Naive thymus-derived CD4-positive, alpha-beta T cell (primary cell): ENCODE measurements around the gene BET1L. TPM values are rescaled to one million over a fixed set of nuclear protein-coding genes. Genes with fewer than 3 reads are reported as not detected.
"Not testable (repeated sequence)": the region's sequence is repeated elsewhere in the genome, so short reads cannot be mapped to it uniquely, and the experiment has no call there.

Source experiments
- ATAC-seq: fragments of 150-1000 bp; cut with Tn5 transposase; 2 replicates; pipeline ENCODE4 v1.10.0; 2021; ENCODE audit warnings: mild to moderate bottlenecking, moderate library complexity
- CTCF ChIA-PET: fragments of 350-600 bp; sonication (Branson Sonifier 250); formaldehyde crosslinking; loops from one replicate; lab custom pipeline; 2021; ENCODE audit warnings: antibody characterized with exemption; lab: Charles Lee
- POLR2A ChIA-PET: fragments of 350-600 bp; sonication (Branson Sonifier 250); formaldehyde crosslinking; loops from one replicate; lab custom pipeline; 2021; ENCODE audit warnings: antibody characterized with exemption, inconsistent platforms; lab: Charles Lee
- DNase-seq, 9 donors: peaks; one replicate each; pipeline versions ENCODE4 v3.0.0 to v3.0.0-alpha.2; 2020 to 2022; ENCODE audit warnings: mixed read lengths in 1 of 9
- H3K27ac ChIP-seq: one replicate; pipeline ENCODE4 v1.7.0; 2013; ENCODE audit warnings: mild to moderate bottlenecking, low read depth, low read length, moderate library complexity
- H3K27me3 ChIP-seq, 2 donors: one replicate each; pipeline ENCODE4 v1.7.0; 2013; ENCODE audit warnings: low read length in 2 of 2, mild to moderate bottlenecking in 2 of 2, moderate library complexity in 2 of 2; ENCODE audit not compliant: control insufficient read depth in 2 of 2, insufficient read depth in 2 of 2
- H3K36me3 ChIP-seq, 3 experiments: 1 replicate in 2 of 3; 2 replicates in 1 of 3; pipeline ENCODE4 v1.7.0; 2013; ENCODE audit warnings: low read length in 3 of 3, mild to moderate bottlenecking in 3 of 3, moderate library complexity in 1 of 3; ENCODE audit not compliant: insufficient read depth in 3 of 3, control insufficient read depth in 2 of 3
- H3K4me1 ChIP-seq, 2 donors: one replicate each; pipeline ENCODE4 v1.7.0; 2013; ENCODE audit warnings: low read length in 2 of 2, mild to moderate bottlenecking in 2 of 2, moderate library complexity in 1 of 2; ENCODE audit not compliant: control insufficient read depth in 2 of 2, insufficient read depth in 2 of 2
- H3K4me3 ChIP-seq: 2 replicates; pipeline ENCODE4 v1.7.0; 2013; ENCODE audit warnings: mild to moderate bottlenecking, low read length
- H3K9me3 ChIP-seq, 3 experiments: 1 replicate in 2 of 3; 2 replicates in 1 of 3; pipeline ENCODE4 v1.7.0; 2013; ENCODE audit warnings: low read length in 3 of 3; ENCODE audit not compliant: control insufficient read depth in 2 of 3
- H3K27ac Mint-ChIP-seq, 9 donors: one replicate each; pipeline ENCODE4 v1.8.0; 2020 to 2022; ENCODE audit warnings: mixed read lengths in 9 of 9, mild to moderate bottlenecking in 8 of 9, moderate library complexity in 5 of 9, inconsistent platforms in 2 of 9
- H3K27me3 Mint-ChIP-seq, 5 donors: one replicate each; pipeline ENCODE4 v1.8.0; 2021 to 2022; ENCODE audit warnings: mixed read lengths in 5 of 5, mild to moderate bottlenecking in 1 of 5
- H3K36me3 Mint-ChIP-seq, 5 donors: one replicate each; pipeline ENCODE4 v1.8.0; 2020 to 2022; ENCODE audit warnings: mixed read lengths in 5 of 5, mild to moderate bottlenecking in 3 of 5, inconsistent platforms in 1 of 5
- H3K4me1 Mint-ChIP-seq, 7 donors: one replicate each; pipeline ENCODE4 v1.8.0; 2020 to 2022; ENCODE audit warnings: mixed read lengths in 7 of 7, mild to moderate bottlenecking in 3 of 7, inconsistent platforms in 1 of 7
- H3K4me3 Mint-ChIP-seq, 10 donors: one replicate each; pipeline ENCODE4 v1.8.0; 2020 to 2022; ENCODE audit warnings: mild to moderate bottlenecking in 10 of 10, mixed read lengths in 10 of 10, moderate library complexity in 6 of 10, inconsistent platforms in 2 of 10
- H3K9me3 Mint-ChIP-seq, 11 donors: one replicate each; pipeline ENCODE4 v1.8.0; 2020 to 2022; ENCODE audit warnings: mixed read lengths in 11 of 11, mild to moderate bottlenecking in 4 of 11, inconsistent platforms in 1 of 11, moderate library complexity in 1 of 11
- intact Hi-C, 2 donors: fragments of 100-400 bp; cut with micrococcal nuclease; formaldehyde crosslinking; loops; one replicate each; pipeline ENCODE4 v1.15.1; 2023
- polyA plus RNA-seq, 2 donors: library from polyadenylated mRNA; unstranded; fragments of 300-500 nt; fragmentation: Illumina TruSeq; gene quantifications; one replicate each; pipeline ENCODE4 v1.2.3, GENCODE V29; 2021
- total RNA-seq, 6 experiments: library from RNA in 5 of 6; stranded (reverse) in 5 of 6; gene quantifications; 1 replicate in 5 of 6; 2 replicates in 1 of 6; pipeline ENCODE4 v1.2.3 and lab custom pipeline; 2021 to 2026

BET1L gene
- total and polyA plus RNA-seq, 7 experiments from 2014 or later, result 47.1 to 125 (median 89.3) TPM

- peak; percentile 2 for ATAC-seq
- intact Hi-C loops, H3K36me3 Mint-ChIP-seq, H3K27me3 ChIP-seq, H3K4me3 Mint-ChIP-seq, H3K4me1 ChIP-seq, H3K27ac ChIP-seq, H3K9me3 Mint-ChIP-seq, H3K36me3 ChIP-seq, POLR2A ChIA-PET, H3K4me3 ChIP-seq, CTCF ChIA-PET, H3K27me3 Mint-ChIP-seq, H3K9me3 ChIP-seq: not testable (repeated sequence)
- Mint-ChIP-seq H3K27ac (peak overlapping the region in 1 of 9 donors; percentile 48), H3K4me1 (peaks cover 0 to 15% (median 12%) of the 10 kb centered on the region in 7 donors)
- peak in 1 of 9 donors; percentile 20 for DNase-seq
Measured at GRCh38 chr11:189200-189783, 17.9 kb downstream of the BET1L start.

GRCh38 chr11:180242-180641 lies 27.0 kb downstream of the BET1L start:
- peak in 1 of 9 donors; percentile 27 for DNase-seq
- H3K4me1 ChIP-seq, POLR2A ChIA-PET, CTCF ChIA-PET, H3K27me3 ChIP-seq, H3K4me3 Mint-ChIP-seq, H3K9me3 Mint-ChIP-seq, H3K4me3 ChIP-seq, intact Hi-C loops, H3K27ac ChIP-seq, H3K9me3 ChIP-seq, ATAC-seq, H3K4me1 Mint-ChIP-seq, H3K36me3 Mint-ChIP-seq, H3K27ac Mint-ChIP-seq, H3K27me3 Mint-ChIP-seq, H3K36me3 ChIP-seq: not testable (repeated sequence)

Other genes with a start within 250 kb of the BET1L start
- gene SCGB1C1, start 14.3 kb downstream of the BET1L start, total RNA-seq, result not detected
- not detected for gene SCGB1C1, start 14.3 kb downstream of the BET1L start, polyA plus RNA-seq
- 100 to 1,000 TPM in 1 of 5 experiments, 10 to 100 TPM in 4; 74.4 to 119 (median 92.0) TPM for gene RIC8A, start 309 bp upstream of the BET1L start, total RNA-seq
- 10 to 100 TPM; 77.2 to 94.3 TPM for gene RIC8A, start 309 bp upstream of the BET1L start, polyA plus RNA-seq
- 10 to 100 TPM; 19.0 to 34.8 (median 25.6) TPM for gene SIRT3, start 28.9 kb upstream of the BET1L start, total RNA-seq
- 10 to 100 TPM in 1 of 2 donors, 1 to 10 TPM in 1; 9.9 to 18.9 TPM for gene SIRT3, start 28.9 kb upstream of the BET1L start, polyA plus RNA-seq
- 100 to 1,000 TPM in 1 of 5 experiments, 10 to 100 TPM in 4; 64.3 to 172 (median 86.9) TPM for gene PSMD13, start 29.6 kb upstream of the BET1L start, total RNA-seq
- 100 to 1,000 TPM; 186 to 215 TPM for gene PSMD13, start 29.6 kb upstream of the BET1L start, polyA plus RNA-seq
- gene NLRP6, start 71.0 kb upstream of the BET1L start, total RNA-seq, result 10 to 100 TPM in 3 of 5 experiments, 1 to 10 TPM in 2; 5.4 to 24.7 (median 13.8) TPM
- gene NLRP6, start 71.0 kb upstream of the BET1L start, polyA plus RNA-seq, result 10 to 100 TPM in 1 of 2 donors, 1 to 10 TPM in 1; 8.5 to 20.4 TPM
- gene PGGHG, start 81.7 kb upstream of the BET1L start, total RNA-seq, result 100 to 1,000 TPM; 325 to 656 (median 348) TPM
- 10 to 100 TPM in 1 of 2 donors, 1 to 10 TPM in 1; 5.1 to 11.7 TPM for gene PGGHG, start 81.7 kb upstream of the BET1L start, polyA plus RNA-seq
- not detected for gene IFITM5, start 92.1 kb upstream of the BET1L start, total RNA-seq
- not detected for gene IFITM5, start 92.1 kb upstream of the BET1L start, polyA plus RNA-seq
- gene IFITM2, start 100.4 kb upstream of the BET1L start, total RNA-seq, result 1,000 to 10,000 TPM in 1 of 5 experiments, 100 to 1,000 TPM in 4; 143 to 1,924 (median 528) TPM
- 1,000 to 10,000 TPM; 2,860 to 3,315 TPM for gene IFITM2, start 100.4 kb upstream of the BET1L start, polyA plus RNA-seq
- gene IFITM1, start 106.6 kb upstream of the BET1L start, total RNA-seq, result 100 to 1,000 TPM in 4 of 5 experiments, 10 to 100 TPM in 1; 97.4 to 985 (median 241) TPM
- gene IFITM1, start 106.6 kb upstream of the BET1L start, polyA plus RNA-seq, result 1,000 to 10,000 TPM; 1,878 to 2,355 TPM
- gene IFITM3, start 113.5 kb upstream of the BET1L start, total RNA-seq, result 10 to 100 TPM in 3 of 5 experiments, 1 to 10 TPM in 2; 6.7 to 43.1 (median 13.2) TPM
- 100 to 1,000 TPM in 1 of 2 donors, 1 to 10 TPM in 1; 5.1 to 194 TPM for gene IFITM3, start 113.5 kb upstream of the BET1L start, polyA plus RNA-seq
- gene B4GALNT4, start 162.1 kb upstream of the BET1L start, total RNA-seq, result 10 to 100 TPM in 2 of 5 experiments, 1 to 10 TPM in 3; 1.2 to 11.8 (median 3.5) TPM
- under 1 TPM in 1 of 2 donors, not detected in 1; 0.14 TPM for gene B4GALNT4, start 162.1 kb upstream of the BET1L start, polyA plus RNA-seq
- not detected for gene PKP3, start 186.8 kb upstream of the BET1L start, total RNA-seq
- gene PKP3, start 186.8 kb upstream of the BET1L start, polyA plus RNA-seq, result not detected
- gene SIGIRR, start 207.6 kb upstream of the BET1L start, total RNA-seq, result 100 to 1,000 TPM; 210 to 497 (median 392) TPM
- 100 to 1,000 TPM; 223 to 305 TPM for gene SIGIRR, start 207.6 kb upstream of the BET1L start, polyA plus RNA-seq
- gene ANO9, start 234.6 kb upstream of the BET1L start, total RNA-seq, result 100 to 1,000 TPM in 1 of 5 experiments, 10 to 100 TPM in 4; 85.2 to 107 (median 94.0) TPM
- 1 to 10 TPM; 9.0 to 9.7 TPM for gene ANO9, start 234.6 kb upstream of the BET1L start, polyA plus RNA-seq
- gene PTDSS2, start 242.9 kb upstream of the BET1L start, total RNA-seq, result 10 to 100 TPM; 19.3 to 27.7 (median 23.4) TPM
- 1 to 10 TPM; 9.0 to 9.9 TPM for gene PTDSS2, start 242.9 kb upstream of the BET1L start, polyA plus RNA-seq